ENCODE results near the gene ADGRD1. TPM values are rescaled to one million over a fixed set of nuclear protein-coding genes. Genes with fewer than 3 reads are reported as not detected.
"Not testable (repeated sequence)": the region's sequence is repeated elsewhere in the genome, so short reads cannot be mapped to it uniquely, and the experiment has no call there.

The ADGRD1 gene
- total RNA-seq, 1 donor from 2014 or later = 99.5 TPM

DNA sequence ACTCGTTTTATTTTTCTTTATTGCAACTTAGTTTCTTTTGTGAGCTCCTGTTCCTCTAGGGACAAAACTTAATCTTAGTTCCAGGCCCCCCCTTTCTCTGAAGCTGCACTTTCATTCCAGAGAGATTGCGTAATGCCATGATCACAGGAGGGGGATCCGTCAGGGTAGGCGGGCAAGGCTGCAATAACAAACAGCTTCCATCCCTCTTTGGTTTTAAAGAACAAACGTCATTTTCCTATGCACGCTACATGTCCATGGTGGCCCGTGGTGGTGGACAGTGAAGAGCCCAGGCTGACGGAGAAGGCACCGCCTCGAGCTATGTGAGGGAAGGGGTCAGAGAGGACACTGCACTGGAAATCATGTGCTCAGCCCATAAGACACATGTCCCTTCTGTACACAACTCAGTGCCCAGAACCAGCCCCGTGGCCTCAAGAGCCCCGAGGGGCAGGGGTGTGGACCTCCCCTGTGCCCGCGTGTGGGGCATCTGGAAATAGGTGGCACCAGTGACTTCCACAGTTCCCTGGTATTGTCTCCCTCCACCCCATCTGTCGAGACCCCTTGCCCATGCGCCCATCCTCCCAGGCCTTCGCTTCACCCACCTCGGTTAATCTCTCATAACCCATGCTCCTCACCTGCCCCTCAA, 161.4 kb downstream of the ADGRD1 start:
- DNase-seq = no peak
- TF ChIP-seq, protein P1, sequence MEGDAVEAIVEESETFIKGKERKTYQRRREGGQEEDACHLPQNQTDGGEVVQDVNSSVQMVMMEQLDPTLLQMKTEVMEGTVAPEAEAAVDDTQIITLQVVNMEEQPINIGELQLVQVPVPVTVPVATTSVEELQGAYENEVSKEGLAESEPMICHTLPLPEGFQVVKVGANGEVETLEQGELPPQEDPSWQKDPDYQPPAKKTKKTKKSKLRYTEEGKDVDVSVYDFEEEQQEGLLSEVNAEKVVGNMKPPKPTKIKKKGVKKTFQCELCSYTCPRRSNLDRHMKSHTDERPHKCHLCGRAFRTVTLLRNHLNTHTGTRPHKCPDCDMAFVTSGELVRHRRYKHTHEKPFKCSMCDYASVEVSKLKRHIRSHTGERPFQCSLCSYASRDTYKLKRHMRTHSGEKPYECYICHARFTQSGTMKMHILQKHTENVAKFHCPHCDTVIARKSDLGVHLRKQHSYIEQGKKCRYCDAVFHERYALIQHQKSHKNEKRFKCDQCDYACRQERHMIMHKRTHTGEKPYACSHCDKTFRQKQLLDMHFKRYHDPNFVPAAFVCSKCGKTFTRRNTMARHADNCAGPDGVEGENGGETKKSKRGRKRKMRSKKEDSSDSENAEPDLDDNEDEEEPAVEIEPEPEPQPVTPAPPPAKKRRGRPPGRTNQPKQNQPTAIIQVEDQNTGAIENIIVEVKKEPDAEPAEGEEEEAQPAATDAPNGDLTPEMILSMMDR (IDR thresholded peaks at IDR 0.05; ENCODE audit: borderline replicate concordance) = no peak
- Histone ChIP-seq H3K36me3 (peaks cover 29% of the 10 kb centered on the region), H3K4me1 (peaks cover 36% of the 10 kb centered on the region), H3K4me3 (no peak overlapping the region), H3K27me3 (ENCODE audit: low read depth) (no peaks in the 10 kb centered on the region), H3K9me3 (replicated peaks) (no peaks in the 10 kb centered on the region), H3K27ac (replicated peaks) (peak overlapping the region; percentile 51)
- intact Hi-C loops (cut with micrococcal nuclease) = no loop called here

DNA sequence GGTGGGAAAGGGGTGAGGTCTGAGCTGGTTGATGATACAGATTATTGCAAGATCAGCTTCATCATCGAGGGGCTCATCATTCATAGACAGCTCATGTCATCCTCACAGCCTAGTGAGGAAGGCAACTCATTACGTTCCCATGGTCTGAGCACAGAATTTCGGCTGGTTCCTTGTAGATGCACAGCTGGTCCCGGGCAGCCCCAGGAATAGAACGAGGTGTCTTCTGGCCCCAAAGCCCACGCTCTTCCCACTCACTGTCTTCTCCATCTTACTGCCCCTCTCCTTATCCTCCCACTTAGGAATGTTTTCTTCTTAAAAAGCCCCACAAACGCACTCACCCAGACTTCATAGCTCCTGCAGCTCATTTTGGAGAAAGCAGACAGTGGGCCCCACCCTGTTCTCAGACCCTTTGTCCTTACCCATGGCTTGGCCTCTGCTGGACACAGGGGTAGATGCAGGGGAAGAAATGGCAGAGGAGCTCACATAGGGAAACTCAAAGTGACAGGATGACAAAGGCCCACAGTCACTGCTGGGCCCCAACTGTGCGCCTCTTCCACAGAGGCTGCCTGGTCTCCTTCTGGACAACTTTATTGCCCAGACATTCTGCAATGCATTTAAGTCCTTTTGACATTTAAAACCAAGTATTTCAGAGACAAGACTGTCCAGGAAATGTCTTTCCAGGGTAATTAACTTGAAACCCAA, 162.2 kb downstream of the ADGRD1 start:
- Histone ChIP-seq H3K4me1 (peaks cover 36% of the 10 kb centered on the region), H3K36me3 (peaks cover 35% of the 10 kb centered on the region), H3K9me3 (replicated peaks) (no peaks in the 10 kb centered on the region), H3K27ac (replicated peaks) (peak overlapping the region; percentile 51), H3K27me3 (ENCODE audit: low read depth) (no peaks in the 10 kb centered on the region), H3K4me3 (no peak overlapping the region)
- intact Hi-C loops (cut with micrococcal nuclease) = no loop called here
- no peak for DNase-seq
- TF ChIP-seq, protein P1 (IDR thresholded peaks at IDR 0.05; ENCODE audit: borderline replicate concordance) = no peak

DNA sequence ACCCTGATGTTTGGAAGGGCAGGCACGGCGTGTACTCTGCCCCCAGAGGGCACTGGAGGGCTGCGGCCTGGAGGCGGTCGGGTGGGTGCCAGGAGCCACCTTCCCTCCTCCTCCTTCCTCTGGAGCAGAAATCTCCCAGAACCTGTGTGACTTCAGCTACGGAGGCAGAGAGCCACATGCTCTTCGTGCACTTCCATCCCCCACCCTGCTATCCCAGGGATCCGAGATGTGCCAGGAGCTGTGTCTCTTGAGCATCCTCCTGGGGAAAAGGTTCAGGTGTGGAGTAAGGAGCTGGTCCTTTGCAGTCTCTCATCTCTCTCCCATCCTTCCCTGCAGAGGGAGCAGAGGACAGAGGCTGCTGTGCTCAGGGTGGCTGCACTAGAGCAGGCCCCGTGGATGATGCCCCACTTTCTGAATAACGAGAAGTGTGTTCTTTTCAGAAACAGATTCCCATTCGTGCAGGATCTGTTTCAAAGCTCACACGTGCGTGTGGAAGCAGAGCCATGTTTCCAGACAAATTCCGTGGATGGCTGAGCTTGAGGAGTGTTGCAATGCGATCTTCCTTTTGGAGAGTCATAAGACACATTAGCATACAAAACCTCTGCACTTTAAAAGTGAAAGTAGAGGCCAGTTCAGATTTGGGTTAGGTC, 162.9 kb downstream of the ADGRD1 start:
- Histone ChIP-seq H3K36me3 (peaks cover 37% of the 10 kb centered on the region), H3K4me3 (no peak overlapping the region), H3K27me3 (ENCODE audit: low read depth) (no peaks in the 10 kb centered on the region), H3K4me1 (peaks cover 36% of the 10 kb centered on the region), H3K27ac (replicated peaks) (peak overlapping the region; percentile 51), H3K9me3 (replicated peaks) (no peaks in the 10 kb centered on the region)
- no peak for DNase-seq
- intact Hi-C loops (cut with micrococcal nuclease) = no loop called here
- TF ChIP-seq, protein P1 (IDR thresholded peaks at IDR 0.05; ENCODE audit: borderline replicate concordance) = peak; percentile 46

DNA sequence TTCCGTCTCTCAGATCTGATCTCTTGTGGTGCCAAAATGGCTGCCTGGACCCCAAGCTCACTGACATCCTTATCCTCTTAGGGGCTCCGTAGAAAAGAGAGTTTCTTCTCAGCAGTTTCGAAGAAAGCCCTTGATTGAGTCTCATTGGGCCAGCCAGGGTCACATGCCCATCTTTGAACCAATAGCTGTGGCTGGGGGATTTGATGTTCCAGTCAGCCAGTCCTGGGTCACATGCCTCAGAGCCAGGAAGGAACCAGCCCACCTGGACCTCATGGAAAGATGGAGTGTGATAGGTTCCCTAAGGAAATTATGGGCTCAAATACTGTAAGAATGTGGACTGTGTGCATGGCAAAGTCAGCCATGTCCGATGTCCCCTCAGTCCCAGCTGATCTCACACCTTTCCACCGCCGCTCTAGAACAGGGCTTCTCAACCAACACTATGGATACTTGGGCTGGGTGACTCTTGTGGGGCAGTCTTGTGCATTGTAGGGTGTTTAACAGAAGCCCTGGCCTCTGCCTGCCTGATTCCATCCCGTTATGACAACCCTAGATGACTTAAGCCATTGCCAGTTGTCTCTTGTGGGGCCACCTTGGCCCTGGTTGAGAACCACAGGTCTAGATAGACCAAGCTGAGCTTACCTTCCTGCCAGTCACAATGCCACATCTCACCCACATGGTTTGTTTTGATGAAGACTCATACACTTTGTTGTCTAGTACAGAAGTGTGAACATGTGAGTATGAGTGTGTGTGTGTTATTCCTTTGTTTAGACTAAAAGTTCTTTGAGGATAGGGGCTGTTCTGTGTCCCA, 163.9 kb downstream of the ADGRD1 start:
- DNase-seq = no peak
- TF ChIP-seq, protein P1 (IDR thresholded peaks at IDR 0.05; ENCODE audit: borderline replicate concordance) = no peak
- Histone ChIP-seq H3K4me3 (no peak overlapping the region), H3K4me1 (peaks cover 30% of the 10 kb centered on the region), H3K9me3 (replicated peaks) (no peaks in the 10 kb centered on the region), H3K27me3 (ENCODE audit: low read depth) (no peaks in the 10 kb centered on the region), H3K36me3 (peaks cover 37% of the 10 kb centered on the region), H3K27ac (replicated peaks) (peak overlapping the region; percentile 51)
- intact Hi-C loops (cut with micrococcal nuclease) = no loop called here

DNA sequence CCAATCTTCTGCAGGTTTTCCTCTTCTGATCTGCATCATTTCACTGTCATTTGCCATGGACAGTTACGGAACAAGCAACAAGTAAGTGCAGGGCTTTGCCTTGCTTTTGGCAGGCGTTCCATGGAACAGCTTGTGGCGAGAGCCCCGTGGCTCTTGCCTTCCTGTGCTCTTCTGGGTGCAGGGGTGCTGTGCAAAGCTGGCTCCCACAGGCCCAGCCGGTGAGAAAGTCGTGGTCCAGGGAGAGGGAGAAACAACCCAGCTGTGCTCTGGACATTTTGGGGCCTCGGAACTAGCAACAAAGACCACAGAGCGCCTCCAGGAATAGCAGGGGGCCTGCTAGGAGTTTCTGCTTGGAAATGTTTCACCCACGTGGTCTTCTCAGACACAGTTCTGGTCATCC, 164.7 kb downstream of the ADGRD1 start:
- H3K4me3 ChIP-seq = no peak overlapping the region
- peaks cover 29% of the 10 kb centered on the region for H3K4me1 ChIP-seq
- intact Hi-C loops (cut with micrococcal nuclease) = no loop called here
- no peaks in the 10 kb centered on the region for H3K27me3 ChIP-seq (ENCODE audit: low read depth)
- H3K36me3 ChIP-seq = peaks cover 34% of the 10 kb centered on the region
- no peak for DNase-seq
- no peak overlapping the region for H3K27ac ChIP-seq (replicated peaks)
- TF ChIP-seq, protein P1 (IDR thresholded peaks at IDR 0.05; ENCODE audit: borderline replicate concordance) = no peak
- H3K9me3 ChIP-seq (replicated peaks) = no peaks in the 10 kb centered on the region

DNA sequence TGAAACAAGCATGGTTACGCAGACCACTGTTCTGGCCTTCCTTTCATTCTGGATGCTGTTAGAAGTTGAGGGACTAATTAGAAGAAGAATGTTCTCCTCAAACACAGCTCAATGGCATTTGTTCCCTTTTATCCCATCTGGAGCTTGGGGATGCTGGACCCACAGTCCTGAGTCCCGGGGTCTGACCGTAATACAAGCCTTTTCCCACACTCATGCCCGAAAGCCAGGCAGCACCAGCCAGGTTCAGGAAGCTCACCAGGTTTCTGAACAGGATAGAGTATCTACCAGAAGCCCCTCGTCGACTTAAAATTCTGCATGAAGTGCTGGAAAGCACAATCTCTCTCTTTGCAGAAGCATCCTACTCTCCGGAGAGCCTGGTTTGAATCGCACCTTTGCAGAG, 165.6 kb downstream of the ADGRD1 start:
- intact Hi-C loops (cut with micrococcal nuclease); H3K9me3 ChIP-seq (replicated peaks); H3K27me3 ChIP-seq (ENCODE audit: low read depth); DNase-seq; H3K27ac ChIP-seq (replicated peaks); H3K4me3 ChIP-seq: not testable (repeated sequence)
- H3K4me1 ChIP-seq = peaks cover 19% of the 10 kb centered on the region
- peaks cover 31% of the 10 kb centered on the region for H3K36me3 ChIP-seq

All from left ventricle myocardium inferior (tissue), 1 donor.